DOHH2 (cell line): Measurements from ENCODE around the gene ZBTB44.

Experiments used
- H3F3A ChIP-seq: fragments of 200-600 bp; sonication (generic), shearing (Covaris generic); 2 replicates; pipeline ENCODE4 v1.6.0; 2016; ENCODE audit warnings: antibody characterized with exemption, mild to moderate bottlenecking; ENCODE audit not compliant: control insufficient read depth, insufficient read depth
- H3K27ac ChIP-seq: fragments of 200-600 bp; sonication (generic); 2 replicates; pipeline ENCODE4 v1.5.1; 2014; ENCODE audit warnings: low read depth, mild to moderate bottlenecking, low read length, moderate library complexity
- H3K27me3 ChIP-seq: fragments of 200-600 bp; sonication (generic); 2 replicates; pipeline ENCODE4 v1.6.1; 2014; ENCODE audit warnings: mild to moderate bottlenecking, low read length, mixed read lengths; ENCODE audit not compliant: control insufficient read depth
- H3K36me3 ChIP-seq: fragments of 200-600 bp; sonication (generic); 2 replicates; pipeline ENCODE4 v1.6.1; 2014; ENCODE audit warnings: mild to moderate bottlenecking, low read length, moderate library complexity, mixed read lengths; ENCODE audit not compliant: control insufficient read depth
- H3K4me1 ChIP-seq: fragments of 200-600 bp; sonication (generic); 2 replicates; pipeline ENCODE4 v1.6.1; 2014; ENCODE audit warnings: mild to moderate bottlenecking, low read length, mixed read lengths; ENCODE audit not compliant: control insufficient read depth
- H3K4me2 ChIP-seq: fragments of 200-600 bp; sonication (generic); 2 replicates; pipeline ENCODE4 v1.6.0; 2014; ENCODE audit warnings: mild to moderate bottlenecking, low read length, moderate library complexity
- H3K4me3 ChIP-seq: fragments of 200-600 bp; sonication (generic); 2 replicates; pipeline ENCODE4 v1.5.1; 2014; ENCODE audit warnings: mild to moderate bottlenecking, low read length, mixed read lengths
- H3K79me2 ChIP-seq: fragments of 200-600 bp; sonication (generic); 2 replicates; pipeline ENCODE4 v1.6.1; 2014; ENCODE audit warnings: mild to moderate bottlenecking, low read length, mixed read lengths; ENCODE audit not compliant: control insufficient read depth
- H3K9me2 ChIP-seq: fragments of 200-600 bp; sonication (generic); replicated peaks from 2 replicates; pipeline ENCODE4 v1.6.1; 2014; ENCODE audit warnings: mild to moderate bottlenecking, low read length, mixed read lengths; ENCODE audit not compliant: control insufficient read depth
- H3K9me3 ChIP-seq: fragments of 200-600 bp; sonication (generic); 2 replicates; pipeline ENCODE4 v1.6.1; 2014; ENCODE audit warnings: antibody characterized with exemption, low read length, mixed read lengths; ENCODE audit not compliant: control insufficient read depth, insufficient read depth
- H4K20me1 ChIP-seq: fragments of 200-600 bp; sonication (generic); 2 replicates; pipeline ENCODE4 v1.6.0; 2014; ENCODE audit warnings: low read depth, mild to moderate bottlenecking, antibody characterized with exemption, low read length, moderate library complexity; ENCODE audit not compliant: control insufficient read depth, insufficient read depth
- CTCF ChIP-seq: fragments of 200-600 bp; sonication (generic); IDR thresholded peaks from one replicate; pipeline ENCODE4 v1.5.1; 2014; ENCODE audit warnings: antibody characterized with exemption, mild to moderate bottlenecking, low read depth, low read length; ENCODE audit not compliant: poor library complexity, severe bottlenecking
- EZH2phosphoT487 ChIP-seq: fragments of 200-600 bp; sonication (generic); IDR thresholded peaks from 2 replicates; pipeline ENCODE4 v1.6.1; 2017; ENCODE audit warnings: borderline replicate concordance, mild to moderate bottlenecking, antibody characterized with exemption, low read length, moderate library complexity, mixed read lengths

Gene ZBTB44

GRCh38 chr11:130327716-130328115, 13.0 kb upstream of the ZBTB44 start:
- Histone ChIP-seq H3K27ac (no peak overlapping the region), H3K4me2 (no peak overlapping the region), H3K36me3 (no peaks in the 10 kb centered on the region), H3F3A (no peaks in the 10 kb centered on the region), H3K9me2 (no peaks in the 10 kb centered on the region; the same call in 1 of the 2 replicates), H3K27me3 (no peaks in the 10 kb centered on the region), H3K9me3 (no peaks in the 10 kb centered on the region), H3K4me3 (no peak overlapping the region), H4K20me1 (no peaks in the 10 kb centered on the region), H3K79me2 (no peaks in the 10 kb centered on the region), H3K4me1 (peaks cover 4% of the 10 kb centered on the region)
- TF ChIP-seq EZH2phosphoT487 = no peak
- no peak for TF ChIP-seq CTCF

GRCh38 chr11:130325691-130326090, 11.0 kb upstream of the ZBTB44 start:
- no peaks in the 10 kb centered on the region for H3F3A ChIP-seq
- TF ChIP-seq CTCF (no peak), EZH2phosphoT487 (no peak)
- peaks cover 4% of the 10 kb centered on the region for H3K4me1 ChIP-seq
- no peaks in the 10 kb centered on the region for H3K36me3 ChIP-seq
- no peak overlapping the region for H3K27ac ChIP-seq
- no peaks in the 10 kb centered on the region for H3K79me2 ChIP-seq
- H3K9me3 ChIP-seq = peaks cover 13% of the 10 kb centered on the region
- H3K27me3 ChIP-seq = no peaks in the 10 kb centered on the region
- H3K4me2 ChIP-seq = no peak overlapping the region
- no peak overlapping the region for H3K4me3 ChIP-seq
- H3K9me2 ChIP-seq = no peaks in the 10 kb centered on the region; the same call in 1 of the 2 replicates
- H4K20me1 ChIP-seq = no peaks in the 10 kb centered on the region

- no peaks in the 10 kb centered on the region for H3K36me3 ChIP-seq
- no peak overlapping the region for H3K4me3 ChIP-seq
- H3F3A ChIP-seq = no peaks in the 10 kb centered on the region
- H4K20me1 ChIP-seq = no peaks in the 10 kb centered on the region
- no peaks in the 10 kb centered on the region for H3K27me3 ChIP-seq
- no peak for TF ChIP-seq CTCF
- TF ChIP-seq EZH2phosphoT487 = no peak
- H3K9me3 ChIP-seq = peaks cover 13% of the 10 kb centered on the region
- H3K4me2 ChIP-seq = no peak overlapping the region
- H3K79me2 ChIP-seq = no peaks in the 10 kb centered on the region
- H3K4me1 ChIP-seq = no peaks in the 10 kb centered on the region
- H3K27ac ChIP-seq = no peak overlapping the region
- H3K9me2 ChIP-seq = no peaks in the 10 kb centered on the region; the same call in 1 of the 2 replicates
Measured at GRCh38 chr11:130323452-130324450, 9.0 kb upstream of the ZBTB44 start.
